ENCODE results near the gene RAG2. TPM values are rescaled to one million over a fixed set of nuclear protein-coding genes. Genes with fewer than 3 reads are reported as not detected.

RAG2 gene
- total and polyA plus RNA-seq, 2 of the 4 experiments (the other 2 are of a cell fraction) = not detected

DNA sequence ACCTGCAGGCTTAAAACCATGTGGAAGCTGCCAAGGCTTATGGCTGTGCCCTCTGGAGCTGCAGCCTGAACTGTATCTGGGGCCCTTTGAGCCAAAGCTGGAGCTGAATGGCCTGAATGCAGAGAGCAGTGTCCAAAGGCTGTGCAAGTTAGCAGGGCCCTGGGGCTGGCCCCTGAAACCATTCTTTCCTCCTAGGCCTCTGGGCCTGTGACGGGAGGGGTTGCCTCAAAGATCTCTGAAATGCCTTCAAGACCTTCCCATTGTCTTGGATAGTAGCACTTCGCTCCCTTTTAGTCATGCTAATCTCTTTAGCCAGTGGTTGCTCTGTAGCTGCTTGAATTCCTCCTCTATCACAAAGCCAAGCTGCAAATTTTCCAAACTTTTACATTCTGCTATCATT is 16.5 kb downstream of the RAG2 start:
- in situ Hi-C loops (cut with MboI; ENCODE audit: low sequenced_read_pairs) (no loop called here), intact Hi-C loops (cut with micrococcal nuclease) (no loop called here), dilution Hi-C loops (cut with HindIII; ENCODE audit: low sequenced_read_pairs, unreplicated experiment) (no loop called here)
- no peak overlapping the region for H2AFZ ChIP-seq (replicated peaks; ENCODE audit: low read length, poor library complexity)
- no peak overlapping the region for H3K9ac ChIP-seq (ENCODE audit: low read depth, low read length)
- ATAC-seq (ENCODE audit: low read depth) (no peak), DNase-seq (no peak)
- no peak overlapping the region for H3K4me3 ChIP-seq (ENCODE audit: insufficient read depth, low read depth, low read length)
- no peaks in the 10 kb centered on the region for H3K36me3 ChIP-seq (ENCODE audit: control insufficient read depth, insufficient read depth, low read length)
- no peak overlapping the region for H2BK20ac ChIP-seq (ENCODE audit: low read depth, low read length)
- ChIA-PET POLR2A (ENCODE audit: unreplicated experiment) (no interaction called here), CTCF (no interaction called here)
- no peak overlapping the region for H4K5ac ChIP-seq (ENCODE audit: low read depth, low read length)
- H3K4me2 ChIP-seq (ENCODE audit: low read depth, low read length) = no peak overlapping the region
- TF ChIP-seq RFX5 (IDR thresholded peaks at IDR 0.05; ENCODE audit: low read depth, low read length) (no peak), NFE2L2 (IDR thresholded peaks at IDR 0.05; ENCODE audit: low read depth, low read length) (no peak), RAD21 (IDR thresholded peaks at IDR 0.05; ENCODE audit: low read length) (no peak), RCOR1 (IDR thresholded peaks at IDR 0.05; ENCODE audit: insufficient replicate concordance, low read length) (no peak)
- TF ChIP-seq, protein P1, sequence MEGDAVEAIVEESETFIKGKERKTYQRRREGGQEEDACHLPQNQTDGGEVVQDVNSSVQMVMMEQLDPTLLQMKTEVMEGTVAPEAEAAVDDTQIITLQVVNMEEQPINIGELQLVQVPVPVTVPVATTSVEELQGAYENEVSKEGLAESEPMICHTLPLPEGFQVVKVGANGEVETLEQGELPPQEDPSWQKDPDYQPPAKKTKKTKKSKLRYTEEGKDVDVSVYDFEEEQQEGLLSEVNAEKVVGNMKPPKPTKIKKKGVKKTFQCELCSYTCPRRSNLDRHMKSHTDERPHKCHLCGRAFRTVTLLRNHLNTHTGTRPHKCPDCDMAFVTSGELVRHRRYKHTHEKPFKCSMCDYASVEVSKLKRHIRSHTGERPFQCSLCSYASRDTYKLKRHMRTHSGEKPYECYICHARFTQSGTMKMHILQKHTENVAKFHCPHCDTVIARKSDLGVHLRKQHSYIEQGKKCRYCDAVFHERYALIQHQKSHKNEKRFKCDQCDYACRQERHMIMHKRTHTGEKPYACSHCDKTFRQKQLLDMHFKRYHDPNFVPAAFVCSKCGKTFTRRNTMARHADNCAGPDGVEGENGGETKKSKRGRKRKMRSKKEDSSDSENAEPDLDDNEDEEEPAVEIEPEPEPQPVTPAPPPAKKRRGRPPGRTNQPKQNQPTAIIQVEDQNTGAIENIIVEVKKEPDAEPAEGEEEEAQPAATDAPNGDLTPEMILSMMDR (conservative IDR thresholded peaks at IDR 0.05; ENCODE audit: low read depth, low read length) = no peak
- TF ChIP-seq, protein P2, sequence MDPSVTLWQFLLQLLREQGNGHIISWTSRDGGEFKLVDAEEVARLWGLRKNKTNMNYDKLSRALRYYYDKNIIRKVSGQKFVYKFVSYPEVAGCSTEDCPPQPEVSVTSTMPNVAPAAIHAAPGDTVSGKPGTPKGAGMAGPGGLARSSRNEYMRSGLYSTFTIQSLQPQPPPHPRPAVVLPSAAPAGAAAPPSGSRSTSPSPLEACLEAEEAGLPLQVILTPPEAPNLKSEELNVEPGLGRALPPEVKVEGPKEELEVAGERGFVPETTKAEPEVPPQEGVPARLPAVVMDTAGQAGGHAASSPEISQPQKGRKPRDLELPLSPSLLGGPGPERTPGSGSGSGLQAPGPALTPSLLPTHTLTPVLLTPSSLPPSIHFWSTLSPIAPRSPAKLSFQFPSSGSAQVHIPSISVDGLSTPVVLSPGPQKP (IDR thresholded peaks at IDR 0.05; ENCODE audit: borderline replicate concordance, low read depth, low read length) = no peak
- no peak overlapping the region for H3K18ac ChIP-seq (ENCODE audit: low read depth, low read length)
- no peak overlapping the region for H2AK9ac ChIP-seq (replicated peaks; ENCODE audit: low read depth, low read length, poor library complexity)
- 0 out of 2 replicates have a peak, but pooled peaks cover 2% of the 10 kb centered on the region for H3K9me3 ChIP-seq (ENCODE audit: control insufficient read depth, insufficient read depth, low read length)
- no peaks in the 10 kb centered on the region for H3K27me3 ChIP-seq (ENCODE audit: control insufficient read depth, insufficient read depth, low read length)
- no peaks in the 10 kb centered on the region for H4K20me1 ChIP-seq (ENCODE audit: insufficient read depth, low read length)
- no peak overlapping the region for H3K27ac ChIP-seq (ENCODE audit: insufficient read depth, low read length)
- H2AK5ac ChIP-seq (ENCODE audit: low read depth, low read length) = no peak overlapping the region
- WGBS, 2 experiments (ENCODE audit: extremely low coverage in 2 of 2, insufficient read length in 1 of 2) = 17% methylated on average over 1 of the region's 2 CpGs; no CpG with 5 or more reads in 1 of the 2 experiments
- no peak overlapping the region for H2BK15ac ChIP-seq (ENCODE audit: low read depth, low read length)
- H3K79me1 ChIP-seq (ENCODE audit: low read depth in 1 of 2, low read length in 2 of 2) = no peaks in the 10 kb centered on the region
- H3K23ac ChIP-seq (ENCODE audit: low read depth, low read length) = no peak overlapping the region
- H4K8ac ChIP-seq (ENCODE audit: low read depth in 2 of 2, low read length in 2 of 2) = no peak overlapping the region
- H4K91ac ChIP-seq (ENCODE audit: insufficient read depth, low read depth, low read length) = no peak overlapping the region
- BruUV-seq (replicated peaks) = no TSS peak
- no peak overlapping the region for H3K14ac ChIP-seq (replicated peaks; ENCODE audit: low read depth, low read length)
- no peaks in the 10 kb centered on the region for H3K4me1 ChIP-seq (ENCODE audit: control insufficient read depth, insufficient read depth, low read length)
- no peak overlapping the region for H3K4ac ChIP-seq (ENCODE audit: low read depth, low read length)
- no peak overlapping the region for H2BK5ac ChIP-seq (ENCODE audit: low read depth, low read length, poor library complexity, severe bottlenecking)
- H2BK120ac ChIP-seq (ENCODE audit: low read depth, low read length) = no peak overlapping the region
- H3K56ac ChIP-seq (ENCODE audit: extremely low read depth, insufficient read depth, low read length) = no peak overlapping the region
- H3K9me1 ChIP-seq (ENCODE audit: insufficient read depth, low read length) = no peaks in the 10 kb centered on the region
